ENCODE data around the gene TNFRSF21. TPM values are rescaled to one million over a fixed set of nuclear protein-coding genes. Genes with fewer than 3 reads are reported as not detected.
A peak's percentile ranks its signal among the peaks of the same experiment; 100 is the strongest.

Gene TNFRSF21
- total RNA-seq, 4 donors from 2014 or later: 45.4 to 136 (median 73.4) TPM

- in situ Hi-C loops (cut with MboI; ENCODE audit: low pct_ligation_motif_present in 1 of 4, low pct_unique_long_range_greater_than_20kb in 1 of 4, low sequenced_read_pairs in 3 of 4) (loop anchor here in 3 of 4 donors (5.0 to 25.0 kb wide), 3 partner anchors 206 to 466 kb away; no protein-coding TSS in a partner anchor), intact Hi-C loops (cut with DNase I; ENCODE audit: low total_unique reads) (loop anchor here (10.0 kb wide), 1 partner anchor 59 kb away; no protein-coding TSS in a partner anchor)
- TF ChIP-seq POLR2AphosphoS5 (IDR thresholded peaks at IDR 0.05) (no peak), EP300 (IDR thresholded peaks at IDR 0.05; ENCODE audit: low read depth) (no peak), POLR2A (IDR thresholded peaks at IDR 0.05) (no peak)
- TF ChIP-seq, protein P1, sequence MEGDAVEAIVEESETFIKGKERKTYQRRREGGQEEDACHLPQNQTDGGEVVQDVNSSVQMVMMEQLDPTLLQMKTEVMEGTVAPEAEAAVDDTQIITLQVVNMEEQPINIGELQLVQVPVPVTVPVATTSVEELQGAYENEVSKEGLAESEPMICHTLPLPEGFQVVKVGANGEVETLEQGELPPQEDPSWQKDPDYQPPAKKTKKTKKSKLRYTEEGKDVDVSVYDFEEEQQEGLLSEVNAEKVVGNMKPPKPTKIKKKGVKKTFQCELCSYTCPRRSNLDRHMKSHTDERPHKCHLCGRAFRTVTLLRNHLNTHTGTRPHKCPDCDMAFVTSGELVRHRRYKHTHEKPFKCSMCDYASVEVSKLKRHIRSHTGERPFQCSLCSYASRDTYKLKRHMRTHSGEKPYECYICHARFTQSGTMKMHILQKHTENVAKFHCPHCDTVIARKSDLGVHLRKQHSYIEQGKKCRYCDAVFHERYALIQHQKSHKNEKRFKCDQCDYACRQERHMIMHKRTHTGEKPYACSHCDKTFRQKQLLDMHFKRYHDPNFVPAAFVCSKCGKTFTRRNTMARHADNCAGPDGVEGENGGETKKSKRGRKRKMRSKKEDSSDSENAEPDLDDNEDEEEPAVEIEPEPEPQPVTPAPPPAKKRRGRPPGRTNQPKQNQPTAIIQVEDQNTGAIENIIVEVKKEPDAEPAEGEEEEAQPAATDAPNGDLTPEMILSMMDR (IDR thresholded peaks at IDR 0.05): no peak
- H3K9me3 ChIP-seq: no peaks in the 10 kb centered on the region
- H3K27ac ChIP-seq: peak overlapping the region in 1 of 4 donors; percentile 52
- H3K4me1 ChIP-seq: peaks cover 3 to 68% (median 32%) of the 10 kb centered on the region in 4 donors
- WGBS, 2 donors (ENCODE audit: low coverage in 1 of 2): 82 to 100% methylated on average over 1 of the region's 1 CpG
- H3K36me3 ChIP-seq: no peaks in the 10 kb centered on the region
- H3K27me3 ChIP-seq: no peaks in the 10 kb centered on the region
- H3K4me3 ChIP-seq: no peak overlapping the region
- no peak for DNase-seq
Observed at GRCh38 chr6:47303342-47303741, 6.4 kb downstream of the TNFRSF21 start.

GRCh38 chr6:47302043-47302442, 7.7 kb downstream of the TNFRSF21 start:
- H3K4me1 ChIP-seq: peaks cover 3 to 58% (median 24%) of the 10 kb centered on the region in 4 donors
- H3K9me3 ChIP-seq: no peaks in the 10 kb centered on the region
- in situ Hi-C loops (cut with MboI; ENCODE audit: low pct_ligation_motif_present in 1 of 4, low pct_unique_long_range_greater_than_20kb in 1 of 4, low sequenced_read_pairs in 3 of 4): loop anchor here in 3 of 4 donors (5.0 to 25.0 kb wide), 3 partner anchors 205 to 465 kb away; no protein-coding TSS in a partner anchor
- H3K27ac ChIP-seq: no peak overlapping the region
- no peak for DNase-seq
- TF ChIP-seq POLR2A (IDR thresholded peaks at IDR 0.05) (no peak), POLR2AphosphoS5 (IDR thresholded peaks at IDR 0.05) (no peak), EP300 (IDR thresholded peaks at IDR 0.05; ENCODE audit: low read depth) (no peak)
- TF ChIP-seq, protein P1 (IDR thresholded peaks at IDR 0.05): no peak
- WGBS, 2 donors (ENCODE audit: low coverage in 1 of 2): 56 to 64% methylated on average over 6 of the region's 6 CpGs
- intact Hi-C loops (cut with DNase I; ENCODE audit: low total_unique reads): loop anchor here (10.0 kb wide), 1 partner anchor 57 kb away; no protein-coding TSS in a partner anchor
- no peaks in the 10 kb centered on the region for H3K36me3 ChIP-seq
- no peaks in the 10 kb centered on the region for H3K27me3 ChIP-seq
- no peak overlapping the region for H3K4me3 ChIP-seq

- H3K4me3 ChIP-seq: no peak overlapping the region
- WGBS, 2 donors (ENCODE audit: low coverage in 1 of 2): 79 to 88% methylated on average over 3 to 4 of the region's 4 CpGs
- in situ Hi-C loops (cut with MboI; ENCODE audit: low pct_ligation_motif_present in 1 of 4, low pct_unique_long_range_greater_than_20kb in 1 of 4, low sequenced_read_pairs in 3 of 4): loop anchor here in 3 of 4 donors (5.0 to 25.0 kb wide), 3 partner anchors 204 to 464 kb away; no protein-coding TSS in a partner anchor
- DNase-seq: no peak
- TF ChIP-seq, protein P1 (IDR thresholded peaks at IDR 0.05): no peak
- TF ChIP-seq POLR2A (IDR thresholded peaks at IDR 0.05): no peak
- no peak for TF ChIP-seq POLR2AphosphoS5 (IDR thresholded peaks at IDR 0.05)
- no peak for TF ChIP-seq EP300 (IDR thresholded peaks at IDR 0.05; ENCODE audit: low read depth)
- peaks cover 3 to 56% (median 27%) of the 10 kb centered on the region in 4 donors for H3K4me1 ChIP-seq
- no peaks in the 10 kb centered on the region for H3K36me3 ChIP-seq
- no peaks in the 10 kb centered on the region for H3K27me3 ChIP-seq
- intact Hi-C loops (cut with DNase I; ENCODE audit: low total_unique reads): loop anchor here (10.0 kb wide), 1 partner anchor 57 kb away; no protein-coding TSS in a partner anchor
- H3K27ac ChIP-seq: no peak overlapping the region
- H3K9me3 ChIP-seq: no peaks in the 10 kb centered on the region
Observed at GRCh38 chr6:47301441-47301840, 8.3 kb downstream of the TNFRSF21 start.

DNA sequence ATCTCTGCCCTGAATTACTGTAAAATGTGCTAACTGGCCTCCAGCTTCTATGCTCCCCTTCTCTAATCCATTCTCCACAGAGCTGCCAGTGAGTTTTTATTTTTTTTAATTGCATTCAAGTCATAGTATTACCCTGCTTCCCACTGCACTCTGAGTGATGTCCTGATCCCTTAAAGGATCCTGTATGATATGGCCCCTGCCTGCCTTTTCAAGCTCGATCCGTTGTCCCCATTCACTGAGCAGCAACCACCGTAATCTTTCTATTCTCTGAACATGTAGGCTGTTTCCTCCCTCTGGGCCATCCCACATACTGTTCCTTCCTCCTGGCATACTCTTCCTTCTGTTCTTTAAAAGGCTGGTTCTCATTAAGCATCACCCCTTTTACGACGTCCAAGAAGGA, 9.3 kb downstream of the TNFRSF21 start:
- Histone ChIP-seq H3K36me3 (no peaks in the 10 kb centered on the region), H3K27me3 (no peaks in the 10 kb centered on the region), H3K27ac (peak overlapping the region in 1 of 4 donors; percentile 40), H3K4me3 (no peak overlapping the region), H3K4me1 (peaks cover 3 to 54% (median 27%) of the 10 kb centered on the region in 4 donors), H3K9me3 (no peaks in the 10 kb centered on the region)
- no peak for DNase-seq
- intact Hi-C loops (cut with DNase I; ENCODE audit: low total_unique reads) (loop anchor here (10.0 kb wide), 1 partner anchor 56 kb away; no protein-coding TSS in a partner anchor), in situ Hi-C loops (cut with MboI; ENCODE audit: low pct_ligation_motif_present in 1 of 4, low pct_unique_long_range_greater_than_20kb in 1 of 4, low sequenced_read_pairs in 3 of 4) (loop anchor here in 3 of 4 donors (5.0 to 25.0 kb wide), 3 partner anchors 203 to 463 kb away; no protein-coding TSS in a partner anchor)
- WGBS, 2 donors (ENCODE audit: low coverage in 1 of 2): 90 to 94% methylated on average over 5 of the region's 5 CpGs
- TF ChIP-seq POLR2AphosphoS5 (IDR thresholded peaks at IDR 0.05) (no peak), EP300 (IDR thresholded peaks at IDR 0.05; ENCODE audit: low read depth) (no peak), POLR2A (IDR thresholded peaks at IDR 0.05) (no peak)
- TF ChIP-seq, protein P1 (IDR thresholded peaks at IDR 0.05): no peak
